Subcutaneous abdominal adipose tissue (tissue), 5 donors: Measurements from ENCODE around the gene DUSP16.
"Not testable (repeated sequence)": the region's sequence is repeated elsewhere in the genome, so short reads cannot be mapped to it uniquely, and the experiment has no call there.

Experiments
- H3K27ac ChIP-seq: one replicate; pipeline ENCODE4 v1.7.0; 2013; ENCODE audit warnings: low read depth, mild to moderate bottlenecking, inconsistent platforms, low read length, moderate library complexity
- H3K27me3 ChIP-seq, 5 donors: one replicate each; pipeline ENCODE4 v1.7.0; 2013; ENCODE audit warnings: low read length in 5 of 5, inconsistent platforms in 1 of 5; ENCODE audit not compliant: control insufficient read depth in 5 of 5, insufficient read depth in 4 of 5
- H3K36me3 ChIP-seq, 5 donors: one replicate each; pipeline ENCODE4 v1.7.0; 2013; ENCODE audit warnings: low read length in 5 of 5; ENCODE audit not compliant: control insufficient read depth in 5 of 5, insufficient read depth in 5 of 5
- H3K4me1 ChIP-seq, 5 donors: one replicate each; pipeline ENCODE4 v1.7.0; 2013; ENCODE audit warnings: low read length in 5 of 5, mild to moderate bottlenecking in 3 of 5, moderate library complexity in 1 of 5; ENCODE audit not compliant: control insufficient read depth in 5 of 5, insufficient read depth in 5 of 5
- H3K4me3 ChIP-seq, 5 donors: one replicate each; pipeline ENCODE4 v1.7.0; 2013; ENCODE audit warnings: low read length in 5 of 5, low read depth in 1 of 5
- H3K9ac ChIP-seq, 5 donors: one replicate each; pipeline ENCODE4 v1.7.0; 2013; ENCODE audit warnings: low read length in 5 of 5, mild to moderate bottlenecking in 4 of 5, moderate library complexity in 3 of 5
- H3K9me3 ChIP-seq, 5 donors: one replicate each; pipeline ENCODE4 v1.7.0; 2013; ENCODE audit warnings: low read length in 5 of 5; ENCODE audit not compliant: control insufficient read depth in 5 of 5
- donor health status: healthy.
- donor health status: healthy.
- donor health status: healthy.
- donor health status: healthy.
- donor health status: healthy.

Gene DUSP16

GRCh38 chr12:12503384-12504078 is 59.1 kb downstream of the DUSP16 start:
- no peaks in the 10 kb centered on the region for H3K9me3 ChIP-seq
- H3K27me3 ChIP-seq: no peaks in the 10 kb centered on the region
- H3K27ac ChIP-seq: no peak overlapping the region
- no peak overlapping the region for H3K4me3 ChIP-seq
- peaks cover 0 to 13% (median 0%) of the 10 kb centered on the region in 5 donors for H3K36me3 ChIP-seq
- no peak overlapping the region for H3K9ac ChIP-seq
- H3K4me1 ChIP-seq: peaks cover 4 to 25% (median 22%) of the 10 kb centered on the region in 5 donors

- H3K27me3 ChIP-seq: no peaks in the 10 kb centered on the region
- no peak overlapping the region for H3K27ac ChIP-seq
- H3K36me3 ChIP-seq: peaks cover 0 to 13% (median 0%) of the 10 kb centered on the region in 5 donors
- no peak overlapping the region for H3K4me3 ChIP-seq
- H3K4me1 ChIP-seq: peaks cover 4 to 25% (median 22%) of the 10 kb centered on the region in 5 donors
- no peaks in the 10 kb centered on the region for H3K9me3 ChIP-seq
- H3K9ac ChIP-seq: no peak overlapping the region
Observed at GRCh38 chr12:12502815-12503151, 59.9 kb downstream of the DUSP16 start.

- peaks cover 0 to 13% (median 0%) of the 10 kb centered on the region in 5 donors for H3K36me3 ChIP-seq
- H3K4me1 ChIP-seq: peaks cover 4 to 25% (median 22%) of the 10 kb centered on the region in 5 donors
- not testable (repeated sequence) for H3K27ac ChIP-seq, H3K9ac ChIP-seq, H3K27me3 ChIP-seq, H3K4me3 ChIP-seq, H3K9me3 ChIP-seq
Observed at GRCh38 chr12:12502130-12502814, 60.4 kb downstream of the DUSP16 start.

- Histone ChIP-seq H3K36me3 (peaks cover 0 to 13% (median 0%) of the 10 kb centered on the region in 5 donors), H3K27me3 (no peaks in the 10 kb centered on the region), H3K4me3 (no peak overlapping the region), H3K4me1 (peaks cover 4 to 14% (median 12%) of the 10 kb centered on the region in 5 donors), H3K9me3 (no peaks in the 10 kb centered on the region), H3K27ac (no peak overlapping the region), H3K9ac (no peak overlapping the region)
Observed at GRCh38 chr12:12501121-12501520, 61.5 kb downstream of the DUSP16 start.

- H3K4me3 ChIP-seq: no peak overlapping the region
- peaks cover 0 to 9% (median 4%) of the 10 kb centered on the region in 5 donors for H3K4me1 ChIP-seq
- H3K9ac ChIP-seq: no peak overlapping the region
- no peaks in the 10 kb centered on the region for H3K27me3 ChIP-seq
- H3K36me3 ChIP-seq: peaks cover 0 to 13% (median 0%) of the 10 kb centered on the region in 5 donors
- H3K27ac ChIP-seq: no peak overlapping the region
- no peaks in the 10 kb centered on the region for H3K9me3 ChIP-seq
Observed at GRCh38 chr12:12499909-12500604, 62.6 kb downstream of the DUSP16 start.

- no peaks in the 10 kb centered on the region for H3K27me3 ChIP-seq
- H3K36me3 ChIP-seq: peaks cover 0 to 13% (median 0%) of the 10 kb centered on the region in 5 donors
- peaks cover 0 to 12% (median 4%) of the 10 kb centered on the region in 5 donors for H3K4me1 ChIP-seq
- H3K27ac ChIP-seq: no peak overlapping the region
- no peak overlapping the region for H3K9ac ChIP-seq
- no peak overlapping the region for H3K4me3 ChIP-seq
- no peaks in the 10 kb centered on the region for H3K9me3 ChIP-seq
Observed at GRCh38 chr12:12498210-12498609, 64.5 kb downstream of the DUSP16 start.

- Histone ChIP-seq H3K4me1 (peaks cover 0 to 25% (median 10%) of the 10 kb centered on the region in 5 donors), H3K4me3 (no peak overlapping the region), H3K27ac (no peak overlapping the region), H3K27me3 (no peaks in the 10 kb centered on the region), H3K9me3 (no peaks in the 10 kb centered on the region), H3K9ac (no peak overlapping the region), H3K36me3 (peaks cover 0 to 13% (median 0%) of the 10 kb centered on the region in 5 donors)
Observed at GRCh38 chr12:12495536-12495935, 67.1 kb downstream of the DUSP16 start.

GRCh38 chr12:12492547-12492946 is 70.1 kb downstream of the DUSP16 start:
- Histone ChIP-seq H3K27ac (no peak overlapping the region), H3K27me3 (no peaks in the 10 kb centered on the region), H3K4me3 (no peak overlapping the region), H3K9ac (no peak overlapping the region), H3K4me1 (peaks cover 0 to 25% (median 10%) of the 10 kb centered on the region in 5 donors), H3K9me3 (no peaks in the 10 kb centered on the region), H3K36me3 (peaks cover 0 to 12% (median 4%) of the 10 kb centered on the region in 5 donors)

GRCh38 chr12:12491606-12492005 is 71.1 kb downstream of the DUSP16 start:
- Histone ChIP-seq H3K9me3 (no peaks in the 10 kb centered on the region), H3K27me3 (no peaks in the 10 kb centered on the region), H3K36me3 (peaks cover 3 to 17% (median 9%) of the 10 kb centered on the region in 5 donors), H3K4me3 (no peak overlapping the region), H3K4me1 (peaks cover 0 to 25% (median 10%) of the 10 kb centered on the region in 5 donors), H3K9ac (no peak overlapping the region), H3K27ac (no peak overlapping the region)
